ENCODE results near the gene NFE2. TPM values are rescaled to one million over a fixed set of nuclear protein-coding genes. Genes with fewer than 3 reads are reported as not detected.

The NFE2 gene
- total RNA-seq, 6 experiments from 2014 or later: 0.46 to 2.8 (median 0.99) TPM

DNA sequence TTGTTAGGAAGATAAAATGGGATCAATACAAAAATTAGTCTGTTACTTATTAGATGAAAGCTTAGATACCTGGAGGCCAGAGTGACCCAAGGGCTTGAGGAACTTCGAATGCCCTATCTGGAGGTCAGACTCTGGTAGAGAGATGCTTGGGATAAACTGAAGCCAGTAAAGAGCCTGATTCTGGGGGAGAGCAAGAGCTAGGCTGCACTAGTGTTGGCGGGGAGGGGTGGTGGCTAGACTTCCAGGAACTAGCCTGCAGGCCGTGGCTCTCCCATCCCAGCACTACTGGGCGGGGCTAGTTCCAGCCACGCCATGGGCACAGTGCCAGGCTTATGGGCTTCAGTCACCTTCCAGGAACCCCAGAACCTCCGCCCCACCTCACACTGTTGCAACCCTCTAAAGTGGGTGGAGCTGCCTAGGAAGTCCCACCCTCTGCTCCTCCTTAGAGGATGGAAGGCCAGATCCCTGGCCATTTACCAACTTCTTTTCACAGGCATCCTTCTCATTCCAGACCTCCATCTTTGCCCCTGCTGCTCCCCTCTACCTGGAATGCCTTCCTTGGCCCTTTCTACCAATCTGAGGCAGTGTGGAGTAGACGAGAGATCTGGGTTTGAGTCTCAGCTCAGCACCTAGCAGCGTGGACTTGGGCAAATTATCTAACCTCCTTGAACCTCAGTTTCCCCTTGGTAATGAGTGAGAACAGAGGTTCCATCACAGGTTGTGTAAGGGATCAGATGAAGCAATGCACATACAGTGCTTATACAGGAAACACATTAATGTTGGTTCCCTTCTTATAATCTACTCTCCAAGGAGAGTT is 6.3 kb upstream of the NFE2 start:
- ATAC-seq (peak; percentile 66 to 76 (median 68)), DNase-seq (peak; percentile 80 to 90 (median 87))
- WGBS (ENCODE audit: insufficient coverage, low coverage, low lambda C conversion rate, missing lambda C conversion rate): 77% methylated on average over 4 of the region's 8 CpGs
- Histone ChIP-seq H3K27ac (no peak overlapping the region), H3K4me1 (peaks cover 0 to 19% (median 0%) of the 10 kb centered on the region in 4 donors), H3K9me3 (no peaks in the 10 kb centered on the region), H3K36me3 (no peaks in the 10 kb centered on the region), H3K27me3 (no peaks in the 10 kb centered on the region), H3K4me3 (no peak overlapping the region)
- intact Hi-C loops (cut with DNase I): no loop called here
- TF ChIP-seq, protein P1, sequence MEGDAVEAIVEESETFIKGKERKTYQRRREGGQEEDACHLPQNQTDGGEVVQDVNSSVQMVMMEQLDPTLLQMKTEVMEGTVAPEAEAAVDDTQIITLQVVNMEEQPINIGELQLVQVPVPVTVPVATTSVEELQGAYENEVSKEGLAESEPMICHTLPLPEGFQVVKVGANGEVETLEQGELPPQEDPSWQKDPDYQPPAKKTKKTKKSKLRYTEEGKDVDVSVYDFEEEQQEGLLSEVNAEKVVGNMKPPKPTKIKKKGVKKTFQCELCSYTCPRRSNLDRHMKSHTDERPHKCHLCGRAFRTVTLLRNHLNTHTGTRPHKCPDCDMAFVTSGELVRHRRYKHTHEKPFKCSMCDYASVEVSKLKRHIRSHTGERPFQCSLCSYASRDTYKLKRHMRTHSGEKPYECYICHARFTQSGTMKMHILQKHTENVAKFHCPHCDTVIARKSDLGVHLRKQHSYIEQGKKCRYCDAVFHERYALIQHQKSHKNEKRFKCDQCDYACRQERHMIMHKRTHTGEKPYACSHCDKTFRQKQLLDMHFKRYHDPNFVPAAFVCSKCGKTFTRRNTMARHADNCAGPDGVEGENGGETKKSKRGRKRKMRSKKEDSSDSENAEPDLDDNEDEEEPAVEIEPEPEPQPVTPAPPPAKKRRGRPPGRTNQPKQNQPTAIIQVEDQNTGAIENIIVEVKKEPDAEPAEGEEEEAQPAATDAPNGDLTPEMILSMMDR (IDR thresholded peaks at IDR 0.05): no peak
- TF ChIP-seq POLR2A (IDR thresholded peaks at IDR 0.05): no peak

DNA sequence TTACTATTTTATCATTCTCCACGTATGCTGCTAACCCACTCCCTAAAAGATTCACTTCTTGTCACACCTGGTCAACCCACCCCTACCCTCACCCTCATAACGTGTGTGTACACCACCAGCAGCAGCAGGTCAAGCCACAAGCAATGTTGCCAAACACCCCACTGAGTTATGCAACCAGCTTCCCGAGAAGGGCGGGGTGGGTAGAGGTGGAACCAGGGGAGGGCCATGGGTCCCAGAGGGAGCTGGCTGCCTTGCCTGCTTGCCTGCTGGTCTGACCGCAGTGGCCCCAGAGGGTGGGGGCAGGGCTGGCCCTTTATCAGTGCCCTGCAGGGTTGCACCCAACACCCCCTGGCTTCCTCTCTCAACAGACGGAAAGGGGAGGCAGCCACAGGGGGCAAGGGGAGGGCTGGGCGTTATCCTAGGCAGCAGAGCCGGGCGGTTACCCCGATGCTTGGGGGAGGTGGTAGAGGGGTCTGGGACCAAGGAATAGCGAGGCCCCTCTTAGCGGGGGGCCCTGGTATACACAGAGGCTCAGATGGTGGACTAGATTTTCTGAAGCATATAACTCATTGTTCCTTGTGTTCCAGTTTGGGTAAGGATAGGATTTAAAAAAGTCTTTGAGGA is 3.5 kb upstream of the NFE2 start:
- ATAC-seq (peak; percentile 86 to 94 (median 92)), DNase-seq (peak; percentile 86 to 91 (median 89))
- Histone ChIP-seq H3K27me3 (no peaks in the 10 kb centered on the region), H3K4me3 (peak overlapping the region in 1 of 3 donors; percentile 19), H3K9me3 (no peaks in the 10 kb centered on the region), H3K27ac (peak overlapping the region in 1 of 3 donors; percentile 47), H3K4me1 (peaks cover 0 to 22% (median 0%) of the 10 kb centered on the region in 4 donors), H3K36me3 (no peaks in the 10 kb centered on the region)
- intact Hi-C loops (cut with DNase I): no loop called here
- 5% methylated on average over 12 of the region's 12 CpGs for WGBS (ENCODE audit: insufficient coverage, low coverage, low lambda C conversion rate, missing lambda C conversion rate)
- TF ChIP-seq, protein P1 (IDR thresholded peaks at IDR 0.05): no peak
- no peak for TF ChIP-seq POLR2A (IDR thresholded peaks at IDR 0.05)

DNA sequence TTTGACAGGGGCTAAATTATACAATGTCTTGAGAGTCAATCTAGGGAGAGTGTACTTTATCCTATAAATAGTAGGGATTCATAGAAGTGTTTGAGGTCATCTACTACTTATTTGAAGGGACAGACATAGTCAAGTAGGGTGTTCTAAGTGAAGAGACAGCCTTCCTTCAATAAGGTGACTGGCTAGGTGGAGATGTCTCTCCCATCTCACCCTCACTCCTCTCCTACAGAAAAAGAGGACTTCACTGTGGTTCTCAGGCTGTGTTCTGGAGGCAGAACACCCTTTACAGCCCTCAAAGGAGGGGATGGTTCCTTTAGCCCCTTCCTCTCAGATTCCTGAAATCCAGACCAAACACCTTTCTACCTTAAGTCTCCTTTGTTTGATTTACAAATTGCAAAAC is 2.8 kb upstream of the NFE2 start:
- no peak for ATAC-seq
- no peaks in the 10 kb centered on the region for H3K36me3 ChIP-seq
- peaks cover 0 to 22% (median 0%) of the 10 kb centered on the region in 4 donors for H3K4me1 ChIP-seq
- no peak overlapping the region for H3K4me3 ChIP-seq
- no peaks in the 10 kb centered on the region for H3K27me3 ChIP-seq
- DNase-seq: no peak
- no peak overlapping the region for H3K27ac ChIP-seq
- intact Hi-C loops (cut with DNase I): no loop called here
- TF ChIP-seq, protein P1 (IDR thresholded peaks at IDR 0.05): no peak
- no peaks in the 10 kb centered on the region for H3K9me3 ChIP-seq

DNA sequence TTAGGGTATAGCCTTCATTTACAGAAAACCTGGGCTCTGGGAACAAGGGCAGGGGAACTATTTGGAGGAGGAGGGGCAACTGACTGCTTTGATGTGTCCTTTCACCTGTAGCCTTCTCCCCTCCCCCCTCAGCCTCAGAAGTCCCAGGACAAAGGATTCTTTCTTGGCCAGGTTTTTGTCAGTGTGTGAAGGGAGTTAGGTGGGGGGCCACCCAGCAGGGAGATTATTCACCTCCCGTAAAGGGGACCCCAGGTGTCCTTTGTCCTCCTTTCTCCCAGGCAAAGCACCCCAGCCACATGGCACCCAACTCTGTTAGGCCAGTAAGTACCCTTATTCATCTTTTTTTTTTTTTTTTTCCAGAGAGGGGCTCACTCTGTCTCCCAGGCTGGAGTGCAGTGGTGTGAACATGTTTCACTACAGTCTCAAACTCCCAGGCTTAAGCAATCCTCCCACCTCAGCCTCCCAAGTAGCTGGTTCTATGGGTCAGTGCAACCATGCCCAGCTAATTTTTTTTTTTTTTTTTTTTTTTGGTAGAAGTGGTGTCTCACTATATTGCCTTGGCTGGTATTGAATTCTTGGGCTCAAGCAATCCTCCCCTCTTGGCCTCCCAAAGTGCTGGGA is 723 bp upstream of the NFE2 start:
- TF ChIP-seq, protein P1 (IDR thresholded peaks at IDR 0.05): no peak
- no peak for TF ChIP-seq POLR2A (IDR thresholded peaks at IDR 0.05)
- no peak for ATAC-seq
- DNase-seq: no peak
- no peaks in the 10 kb centered on the region for H3K27me3 ChIP-seq
- H3K4me1 ChIP-seq: peaks cover 0 to 18% (median 0%) of the 10 kb centered on the region in 4 donors
- intact Hi-C loops (cut with DNase I): no loop called here
- no peak overlapping the region for H3K4me3 ChIP-seq
- H3K27ac ChIP-seq: peak overlapping the region in 1 of 3 donors; percentile 8
- no CpG with 5 or more reads among the region's 1 CpG for WGBS (ENCODE audit: insufficient coverage, low coverage, low lambda C conversion rate, missing lambda C conversion rate)
- no peaks in the 10 kb centered on the region for H3K36me3 ChIP-seq
- no peaks in the 10 kb centered on the region for H3K9me3 ChIP-seq
